Heart right ventricle (tissue), 16 donors: Measurements from ENCODE around the gene HMX3. TPM values are rescaled to one million over a fixed set of nuclear protein-coding genes. Genes with fewer than 3 reads are reported as not detected.

Source experiments
- ATAC-seq, 8 donors: fragments of 200-7000 bp; cut with Tn5 transposase; one replicate each; pipeline ENCODE4 v1.9.1; 2020; ENCODE audit warnings: mild to moderate bottlenecking in 8 of 8, moderate library complexity in 8 of 8, moderate number of reproducible peaks in 1 of 8
- DNase-seq, 2 donors: peaks; one replicate each; pipeline ENCODE4 v3.0.0-alpha.2; 2020
- H3K27ac ChIP-seq, 10 donors: fragments of 200-600 bp; sonication (generic) in 2 of 10; one replicate each; pipeline versions ENCODE4 v1.5.0 to v1.8.0; 2020 to 2022; ENCODE audit warnings: mild to moderate bottlenecking in 3 of 10
- H3K27me3 ChIP-seq, 7 donors: fragments of 200-600 bp; one replicate each; pipeline ENCODE4 v1.8.0; 2021 to 2022; ENCODE audit warnings: mild to moderate bottlenecking in 2 of 7
- H3K36me3 ChIP-seq, 9 donors: fragments of 200-600 bp; sonication (generic) in 1 of 9; one replicate each; pipeline versions ENCODE4 v1.5.0 to v1.8.0; 2020 to 2022; ENCODE audit warnings: mild to moderate bottlenecking in 2 of 9
- H3K4me1 ChIP-seq, 9 donors: fragments of 200-600 bp; sonication (generic) in 1 of 9; one replicate each; pipeline versions ENCODE4 v1.5.0 to v1.8.0; 2020 to 2022; ENCODE audit warnings: mild to moderate bottlenecking in 4 of 9
- H3K4me3 ChIP-seq, 10 donors: fragments of 200-600 bp; sonication (generic) in 2 of 10; one replicate each; pipeline versions ENCODE4 v1.5.0 to v1.8.0; 2020 to 2022; ENCODE audit warnings: mild to moderate bottlenecking in 7 of 10, moderate library complexity in 2 of 10
- H3K9me3 ChIP-seq, 11 donors: fragments of 200-600 bp in 10 of 11; sonication (generic) in 2 of 11; one replicate each; pipeline versions ENCODE4 v1.5.0 to v1.8.0; 2013 to 2022; ENCODE audit warnings: mild to moderate bottlenecking in 2 of 11, control low read depth in 1 of 11, moderate library complexity in 1 of 11
- WGBS, 2 donors: extraction: QIAGEN DNeasy Blood & Tissue Kit; methylation state at CpG; one replicate each; pipeline ENCODE4 v1.1.7; 2013; ENCODE audit warnings: inconsistent platforms in 1 of 2; 5-methylcytosine and 5-hydroxymethylcytosine counted together
- intact Hi-C, 10 donors: fragments of 100-400 bp; cut with DNase I; formaldehyde crosslinking; loops; one replicate each; pipeline versions ENCODE4 v1.11.1 to v1.14.2; 2022
- polyA plus RNA-seq, 2 donors: library from polyadenylated mRNA; stranded (reverse); fragments of 200-250 nt; gene quantifications; one replicate each; pipeline ENCODE4 v1.2.3, GENCODE V29; 2013
- total RNA-seq, 10 donors: library from RNA; stranded (reverse); fragmentation: NEBNext Ultra II Directional in 3 of 10; extraction: Animal tissue kit (Norgen Biotek cat#: 25700) in 3 of 10; gene quantifications; one replicate each; pipeline versions ENCODE4 v1.2.1 to v1.2.4, GENCODE V29; 2021 to 2023
- TF ChIP-seq, protein P1 (sequence below), 9 donors: fragments of 200-600 bp; sonication (generic) in 2 of 9; IDR thresholded peaks; one replicate each; pipeline versions ENCODE4 v1.5.0 to v1.8.0; 2021 to 2022; ENCODE audit warnings: antibody characterized with exemption in 9 of 9, mild to moderate bottlenecking in 5 of 9, moderate library complexity in 1 of 9
- donor health status: Arrhythmogenic right ventricular cardiomyopathy.
- donor health status: ischemic (EF 13 %, LVEDD 7.1; RV severe dilation, severe dysfunction).
- donor health status: healthy with polysubstance abuse.
- donor health status: DM: no; HTN: yes; CAD: no.
- donor health status: DM: no; HTN: no; CAD: no.
- donor health status: ischemic (EF 25% LVEDD 6.9; RV normal size, moderate dysfunction).
- donor health status: ischemic (EF 25% LVEDD 5.7; RV mildly dilated, moderate dysfunction).
- donor health status: healthy.
- donor health status: DM: yes; HTN: yes; CAD: no.
- donor health status: Ischemic cardiomyopathy.
- donor health status: ischemic (EF 35%, LVEDD 5.7; RV mildly dilated, moderate dysfunction).
- donor health status: nonischemic (EF 11% LVEDD 7.7; RV severe dilation, severe dysfunction).
- donor health status: DM: yes; HTN: yes; CAD: no.
- donor health status: PGD.
- donor health status: ischemic (EF 29% LVEDD 5.4; RV normal size, mild dysfunction).
- donor health status: nonischemic (EF 23%, LVEDD 6.1; RV moderate dilation, normal function).

HMX3 gene
- total and polyA plus RNA-seq, 12 donors = not detected

DNA sequence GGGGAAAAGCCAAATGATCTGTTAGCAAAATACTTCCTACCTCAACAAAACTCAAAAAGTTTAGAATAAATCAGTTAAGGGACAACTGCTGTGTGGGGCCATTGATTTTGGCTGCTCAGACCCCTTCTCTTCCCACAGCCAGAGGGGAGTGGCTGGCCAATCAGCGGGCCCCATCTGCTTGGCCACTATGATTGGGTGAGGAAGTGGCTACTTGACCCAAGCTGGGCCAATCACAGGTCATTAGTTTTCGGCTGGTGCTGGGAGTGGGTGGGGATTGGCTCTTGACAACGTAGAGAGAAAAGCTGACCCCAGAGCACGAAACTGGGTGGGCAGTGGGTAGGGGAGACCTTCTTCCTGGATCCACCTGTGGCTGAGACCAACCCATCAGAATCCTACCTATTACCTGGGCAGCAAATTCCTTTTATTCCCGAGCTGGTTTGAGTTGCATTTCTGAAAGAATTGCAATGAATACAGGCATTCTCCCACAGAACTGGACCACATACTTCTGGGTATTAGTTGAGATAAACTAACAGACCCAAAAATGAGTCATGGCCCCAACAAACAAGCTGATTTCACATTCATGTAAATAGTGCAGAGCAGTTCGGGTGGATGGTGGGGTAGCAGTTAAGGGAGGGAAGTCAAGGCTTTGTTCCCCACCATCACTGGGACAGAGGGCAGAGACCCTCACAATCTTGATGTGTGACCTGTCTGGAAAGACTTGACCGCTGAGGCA lies 35.6 kb upstream of the HMX3 start:
- intact Hi-C loops = no loop called here
- DNase-seq = no peak

GRCh38 chr10:123101872-123102271 lies 33.9 kb upstream of the HMX3 start:
- Histone ChIP-seq H3K27ac (no peak overlapping the region), H3K36me3 (no peaks in the 10 kb centered on the region), H3K9me3 (no peaks in the 10 kb centered on the region), H3K4me1 (no peaks in the 10 kb centered on the region), H3K27me3 (peaks cover 0 to 33% (median 23%) of the 10 kb centered on the region in 7 donors), H3K4me3 (no peak overlapping the region)
- DNase-seq = no peak
- no peak for ATAC-seq
- TF ChIP-seq, protein P1, sequence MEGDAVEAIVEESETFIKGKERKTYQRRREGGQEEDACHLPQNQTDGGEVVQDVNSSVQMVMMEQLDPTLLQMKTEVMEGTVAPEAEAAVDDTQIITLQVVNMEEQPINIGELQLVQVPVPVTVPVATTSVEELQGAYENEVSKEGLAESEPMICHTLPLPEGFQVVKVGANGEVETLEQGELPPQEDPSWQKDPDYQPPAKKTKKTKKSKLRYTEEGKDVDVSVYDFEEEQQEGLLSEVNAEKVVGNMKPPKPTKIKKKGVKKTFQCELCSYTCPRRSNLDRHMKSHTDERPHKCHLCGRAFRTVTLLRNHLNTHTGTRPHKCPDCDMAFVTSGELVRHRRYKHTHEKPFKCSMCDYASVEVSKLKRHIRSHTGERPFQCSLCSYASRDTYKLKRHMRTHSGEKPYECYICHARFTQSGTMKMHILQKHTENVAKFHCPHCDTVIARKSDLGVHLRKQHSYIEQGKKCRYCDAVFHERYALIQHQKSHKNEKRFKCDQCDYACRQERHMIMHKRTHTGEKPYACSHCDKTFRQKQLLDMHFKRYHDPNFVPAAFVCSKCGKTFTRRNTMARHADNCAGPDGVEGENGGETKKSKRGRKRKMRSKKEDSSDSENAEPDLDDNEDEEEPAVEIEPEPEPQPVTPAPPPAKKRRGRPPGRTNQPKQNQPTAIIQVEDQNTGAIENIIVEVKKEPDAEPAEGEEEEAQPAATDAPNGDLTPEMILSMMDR (IDR thresholded peaks at IDR 0.05) = no peak
- intact Hi-C loops = no loop called here
- WGBS, 2 donors = 61 to 66% methylated on average over 9 of the region's 9 CpGs

More for the DNA sequence above, 35.6 kb upstream of the HMX3 start:
- Histone ChIP-seq H3K27me3 (peaks cover 0 to 37% (median 23%) of the 10 kb centered on the region in 7 donors), H3K9me3 (no peaks in the 10 kb centered on the region), H3K27ac (no peak overlapping the region), H3K4me3 (no peak overlapping the region), H3K36me3 (no peaks in the 10 kb centered on the region), H3K4me1 (no peaks in the 10 kb centered on the region)
- ATAC-seq = no peak
- TF ChIP-seq, protein P1 (IDR thresholded peaks at IDR 0.05) = no peak
- WGBS, 2 donors = 71 to 88% methylated on average over 7 of the region's 7 CpGs

DNA sequence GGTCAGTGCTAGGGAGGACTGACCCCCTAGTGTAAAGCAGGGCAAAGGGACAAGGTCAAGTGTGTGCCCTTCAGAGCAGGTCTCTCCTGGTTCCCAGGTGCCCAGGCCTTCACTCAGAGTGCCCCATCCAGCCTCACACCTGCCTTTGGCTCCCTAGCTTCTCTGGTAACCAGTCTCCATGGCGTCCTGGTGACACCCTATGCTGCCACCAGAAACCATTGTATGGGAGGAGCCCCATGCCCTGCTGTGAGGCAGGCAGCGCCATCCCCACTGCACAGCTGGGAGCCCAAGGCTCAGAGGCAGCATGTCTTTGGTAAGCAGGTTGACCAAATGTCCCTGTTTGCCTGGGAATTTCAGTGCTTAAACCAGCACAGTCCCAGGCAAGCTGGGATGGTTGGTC lies 33.1 kb upstream of the HMX3 start:
- intact Hi-C loops = no loop called here
- Histone ChIP-seq H3K27me3 (peaks cover 0 to 31% (median 15%) of the 10 kb centered on the region in 7 donors), H3K4me1 (no peaks in the 10 kb centered on the region), H3K36me3 (no peaks in the 10 kb centered on the region), H3K4me3 (no peak overlapping the region), H3K27ac (no peak overlapping the region), H3K9me3 (no peaks in the 10 kb centered on the region)
- DNase-seq (no peak), ATAC-seq (no peak)
- 33 to 47% methylated on average over 2 of the region's 2 CpGs for WGBS, 2 donors
- TF ChIP-seq, protein P1 (IDR thresholded peaks at IDR 0.05) = no peak

DNA sequence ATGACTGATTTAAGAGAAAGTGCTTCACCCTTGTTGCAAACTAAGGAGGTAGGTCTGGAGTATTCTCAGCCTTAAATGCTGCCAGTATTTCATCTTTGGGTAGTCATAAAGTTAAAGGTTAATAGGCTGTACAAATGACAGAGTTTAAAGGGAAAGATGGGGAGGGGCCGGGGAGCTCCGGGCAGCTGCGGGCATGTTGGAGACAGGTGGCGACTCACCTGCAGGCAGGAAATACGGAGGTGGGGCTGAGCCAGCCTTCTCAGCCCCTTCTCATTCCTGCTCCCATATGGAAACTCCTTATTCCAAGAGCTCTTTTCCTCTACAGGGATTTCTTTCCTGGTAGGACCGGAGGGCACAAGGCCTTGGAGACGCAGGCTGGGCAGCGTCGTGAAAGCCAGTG lies 31.8 kb upstream of the HMX3 start:
- Histone ChIP-seq H3K4me3 (no peak overlapping the region), H3K36me3 (no peaks in the 10 kb centered on the region)
- WGBS, 2 donors = 81 to 84% methylated on average over 9 of the region's 9 CpGs

More for the DNA sequence above, 31.8 kb upstream of the HMX3 start:
- no peaks in the 10 kb centered on the region for H3K4me1 ChIP-seq
- TF ChIP-seq, protein P1 (IDR thresholded peaks at IDR 0.05) = no peak
- peaks cover 0 to 28% (median 10%) of the 10 kb centered on the region in 7 donors for H3K27me3 ChIP-seq
- intact Hi-C loops = no loop called here
- ATAC-seq = no peak
- no peak for DNase-seq
- no peak overlapping the region for H3K27ac ChIP-seq
- H3K9me3 ChIP-seq = no peaks in the 10 kb centered on the region
